HepG2 (cell line): ENCODE measurements around the gene ITK. TPM values are rescaled to one million over a fixed set of nuclear protein-coding genes. Genes with fewer than 3 reads are reported as not detected.

Experiments used
- ATAC-seq: fragments of 200-7000 bp; cut with Tn5 transposase; 3 replicates; pipeline ENCODE4 v1.9.1; 2020; ENCODE audit warnings: mild to moderate bottlenecking, moderate library complexity
- BruUV-seq: library from RNA; stranded (reverse); fragments of 400-500 nt; replicated peaks from 2 replicates; lab custom pipeline; 2021; lab: Mats Ljungman, UMichigan
- CTCF ChIA-PET: fragments of 300-600 bp; formaldehyde crosslinking; extraction: SDS; loops from one replicate; lab custom pipeline; 2021; ENCODE audit warnings: low total read pairs, inconsistent platforms, low intra/inter-chr PET ratio; lab: Yijun Ruan, JAX
- POLR2A ChIA-PET: fragments of 350-600 bp; sonication (Branson Sonifier 250); formaldehyde crosslinking; loops from one replicate; lab custom pipeline; 2020; ENCODE audit warnings: antibody characterized with exemption, inconsistent platforms; lab: Yijun Ruan, JAX
- DNase-seq: peaks from one replicate; pipeline ENCODE4 v3.0.0-alpha.2; 2015; ENCODE audit warnings: low spot score
- FAIRE-seq: peaks from 3 replicates; lab custom pipeline; 2011; peaks lifted over from hg19 to GRCh38; lab: Jason Lieb, UNC
- H2AFZ ChIP-seq: one replicate; pipeline ENCODE4 v1.6.1; 2011; ENCODE audit warnings: low read length, inconsistent platforms
- H3K27ac ChIP-seq: fragments of 300-600 bp; 3 replicates; pipeline ENCODE4 v1.8.0; 2011; ENCODE audit warnings: mixed run types, mild to moderate bottlenecking, mixed read lengths, low read length, inconsistent platforms; ENCODE audit not compliant: insufficient read depth; ENCODE audit errors: extremely low read length
- H3K27me3 ChIP-seq, 2 experiments: fragments of 200-600 bp in 1 of 2; 2 replicates in 1 of 2; 3 replicates in 1 of 2; pipeline versions ENCODE4 v1.6.0 to v1.8.0; 2011; ENCODE audit warnings: low read length in 2 of 2, mild to moderate bottlenecking in 2 of 2, moderate library complexity in 2 of 2, inconsistent platforms in 1 of 2; ENCODE audit not compliant: insufficient read depth in 2 of 2, control insufficient read depth in 1 of 2
- H3K36me3 ChIP-seq, 2 experiments: fragments of 200-600 bp in 1 of 2; replicated peaks in 1 of 2; 2 replicates in 1 of 2; 3 replicates in 1 of 2; pipeline versions ENCODE4 v1.5.1 to v1.8.0; 2011; ENCODE audit warnings: low read length in 2 of 2, inconsistent platforms in 1 of 2; ENCODE audit not compliant: insufficient read depth in 2 of 2, control insufficient read depth in 1 of 2
- H3K4me1 ChIP-seq: 2 replicates; pipeline ENCODE4 v1.5.1; 2012; ENCODE audit warnings: low read length, inconsistent platforms; ENCODE audit not compliant: insufficient read depth
- H3K4me2 ChIP-seq: 2 replicates; pipeline ENCODE4 v1.6.0; 2011; ENCODE audit warnings: low read depth, low read length, inconsistent platforms
- H3K4me3 ChIP-seq, 3 experiments: fragments of 200-600 bp in 1 of 3; sonication (generic), shearing (Covaris generic) in 1 of 3; replicated peaks in 1 of 3; 2 replicates each; pipeline ENCODE4 v1.5.1; 2011 to 2016; ENCODE audit warnings: low read length in 3 of 3, inconsistent platforms in 2 of 3, low read depth in 2 of 3, mild to moderate bottlenecking in 2 of 3, control low read depth in 1 of 3, mixed read lengths in 1 of 3; ENCODE audit not compliant: insufficient read depth in 1 of 3
- H3K79me2 ChIP-seq: one replicate; pipeline ENCODE4 v1.6.1; 2011; ENCODE audit warnings: low read length, inconsistent platforms; ENCODE audit not compliant: insufficient read depth
- H3K9ac ChIP-seq: 2 replicates; pipeline ENCODE4 v1.6.0; 2011; ENCODE audit warnings: mild to moderate bottlenecking, low read depth, low read length, inconsistent platforms; ENCODE audit not compliant: insufficient read depth
- H3K9me3 ChIP-seq: 2 replicates; pipeline ENCODE4 v1.5.1; 2012; ENCODE audit warnings: mild to moderate bottlenecking, low read length
- H4K20me1 ChIP-seq: 2 replicates; pipeline ENCODE4 v1.6.0; 2011; ENCODE audit warnings: inconsistent platforms, mild to moderate bottlenecking, low read length, moderate library complexity; ENCODE audit not compliant: insufficient read depth
- HOXA5 ChIP-seq: sonication (generic); formaldehyde crosslinking; IDR thresholded peaks from 2 replicates; pipeline ENCODE4 v1.4.0; 2020; ENCODE audit warnings: missing genetic modification reagents
- ISL2 ChIP-seq: sonication (generic); formaldehyde crosslinking; IDR thresholded peaks from 2 replicates; pipeline ENCODE4 v1.5.0; 2020; ENCODE audit warnings: missing genetic modification reagents
- ZNF20 ChIP-seq: sonication (generic); formaldehyde crosslinking; IDR thresholded peaks from 2 replicates; pipeline ENCODE4 v1.4.0; 2020; ENCODE audit warnings: mild to moderate bottlenecking, moderate library complexity, missing genetic modification reagents
- ZNF207 ChIP-seq: fragments of 450-650 bp; IDR thresholded peaks from 2 replicates; pipeline ENCODE4 v1.6.1; 2016; ENCODE audit warnings: antibody characterized with exemption, borderline replicate concordance
- ZNF350 ChIP-seq: sonication (generic); formaldehyde crosslinking; IDR thresholded peaks from 2 replicates; pipeline ENCODE4 v1.4.0; 2020; ENCODE audit warnings: mild to moderate bottlenecking, low read depth, missing genetic modification reagents, borderline replicate concordance
- ZNF468 ChIP-seq: sonication (generic); formaldehyde crosslinking; IDR thresholded peaks from 2 replicates; pipeline ENCODE4 v1.8.0; 2022; ENCODE audit warnings: mild to moderate bottlenecking, moderate library complexity, missing genetic modification reagents
- WGBS: methylation state at CpG from one replicate; pipeline ENCODE4 v1.1.6; 2017; ENCODE audit warnings: low lambda C conversion rate; 5-methylcytosine and 5-hydroxymethylcytosine counted together
- in situ Hi-C: cut with HindIII; loops from 2 replicates; pipeline ENCODE4 v1.10.0; 2017; ENCODE audit warnings: low pct_unique_long_range_greater_than_20kb; ENCODE audit not compliant: extremely low pct_ligation_motif_present
- intact Hi-C: fragments of 100-400 bp; cut with micrococcal nuclease; formaldehyde crosslinking; loops from one replicate; pipeline ENCODE4 v1.10.0; 2022; ENCODE audit not compliant: unreplicated experiment
- polyA plus RNA-seq, 8 experiments: library from polyadenylated mRNA; depleted of rRNA in 3 of 8; stranded (reverse) in 7 of 8; unstranded in 1 of 8; fragments of >200 nt; fragmentation: Illumina TruSeq in 4 of 8; extraction: Trizol in 4 of 8; gene quantifications; 2 replicates each; pipeline versions ENCODE4 v1.2.1 to v1.2.3, GENCODE V29; 2011 to 2016; ENCODE audit warnings: low read depth in 4 of 8, missing spikeins in 1 of 8, mixed read lengths in 1 of 8; ENCODE audit not compliant: insufficient read depth in 1 of 8
- total RNA-seq, 5 experiments: library from RNA; depleted of rRNA; stranded (reverse); fragments of >200 nt; fragmentation: Illumina TruSeq; extraction: Trizol; gene quantifications; 2 replicates each; pipeline ENCODE4 v1.2.3, GENCODE V29; 2016; ENCODE audit warnings: low read depth in 1 of 5
- TF ChIP-seq, protein P1 (sequence below): IDR thresholded peaks from 2 replicates; pipeline ENCODE4 v1.6.1; 2012; ENCODE audit warnings: inconsistent platforms

Gene ITK
- total and polyA plus RNA-seq, 2 of the 13 experiments (the other 11 are each of a cell fraction or from before 2014, with no cell fraction given), result 0.01 TPM; not detected in 1

DNA sequence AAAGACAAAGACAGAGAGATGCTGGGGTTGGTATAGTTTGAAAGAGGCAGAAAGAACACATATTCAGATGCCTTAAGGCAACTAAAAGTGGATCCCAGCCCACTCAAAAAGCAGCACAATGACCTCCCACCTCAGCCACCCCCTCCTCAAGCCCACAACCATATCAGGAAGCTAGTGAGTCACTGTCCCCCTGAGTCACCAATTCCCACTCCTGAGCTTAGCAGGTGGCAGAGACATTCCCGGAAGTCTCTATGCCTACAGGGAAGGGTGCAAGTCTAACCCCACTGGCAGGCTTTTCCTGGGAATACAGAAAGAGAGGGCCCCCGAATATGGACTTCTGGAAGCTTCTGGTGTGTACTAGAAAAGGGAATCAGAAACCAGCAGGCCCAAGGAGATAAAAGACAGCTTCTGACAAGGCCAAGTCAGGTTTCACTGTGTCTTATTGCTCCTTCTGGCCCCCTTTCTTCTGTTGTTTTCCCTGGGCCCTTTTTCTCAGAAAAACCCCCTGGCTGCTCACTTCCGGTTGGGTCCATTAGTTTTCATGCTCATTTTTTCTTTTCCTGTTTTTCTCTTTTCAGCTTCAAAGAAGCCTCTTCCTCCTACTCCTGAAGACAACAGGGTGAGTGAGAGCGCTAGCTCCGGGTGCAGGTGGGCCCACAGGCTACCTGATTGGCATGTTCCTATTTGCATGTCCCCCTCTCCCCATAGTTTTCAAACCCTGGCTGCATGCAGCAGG is 36.8 kb downstream of the ITK start:
- FAIRE-seq, result no peak
- no peak for DNase-seq
- in situ Hi-C loops, result no loop called here
- no peaks in the 10 kb centered on the region for H4K20me1 ChIP-seq
- no peaks in the 10 kb centered on the region for H3K9me3 ChIP-seq
- H3K4me2 ChIP-seq, result no peak overlapping the region
- no peaks in the 10 kb centered on the region for H3K79me2 ChIP-seq
- 0 out of 5 replicates have a peak, but pooled peaks cover 0 to 1% of the 10 kb centered on the region in 2 experiments for H3K27me3 ChIP-seq
- ChIA-PET CTCF (no interaction called here), POLR2A (no interaction called here)
- TF ChIP-seq HOXA5 (CRISPR knock-in tag), result no peak
- no peak for TF ChIP-seq ISL2 (CRISPR knock-in tag)
- no peak for TF ChIP-seq ZNF350 (CRISPR knock-in tag)
- TF ChIP-seq ZNF20 (CRISPR knock-in tag), result no peak
- TF ChIP-seq ZNF207, result no peak
- no TSS peak for BruUV-seq
- no peaks in the 10 kb centered on the region for H3K4me1 ChIP-seq
- no peaks in the 10 kb centered on the region for H3K36me3 ChIP-seq
- H3K27ac ChIP-seq, result no peak overlapping the region
- 19% methylated on average over 5 of the region's 5 CpGs for WGBS
- intact Hi-C loops, result no loop called here
- ATAC-seq, result no peak
- H3K9ac ChIP-seq, result no peak overlapping the region
- H3K4me3 ChIP-seq, result no peak overlapping the region
- no peak overlapping the region for H2AFZ ChIP-seq

DNA sequence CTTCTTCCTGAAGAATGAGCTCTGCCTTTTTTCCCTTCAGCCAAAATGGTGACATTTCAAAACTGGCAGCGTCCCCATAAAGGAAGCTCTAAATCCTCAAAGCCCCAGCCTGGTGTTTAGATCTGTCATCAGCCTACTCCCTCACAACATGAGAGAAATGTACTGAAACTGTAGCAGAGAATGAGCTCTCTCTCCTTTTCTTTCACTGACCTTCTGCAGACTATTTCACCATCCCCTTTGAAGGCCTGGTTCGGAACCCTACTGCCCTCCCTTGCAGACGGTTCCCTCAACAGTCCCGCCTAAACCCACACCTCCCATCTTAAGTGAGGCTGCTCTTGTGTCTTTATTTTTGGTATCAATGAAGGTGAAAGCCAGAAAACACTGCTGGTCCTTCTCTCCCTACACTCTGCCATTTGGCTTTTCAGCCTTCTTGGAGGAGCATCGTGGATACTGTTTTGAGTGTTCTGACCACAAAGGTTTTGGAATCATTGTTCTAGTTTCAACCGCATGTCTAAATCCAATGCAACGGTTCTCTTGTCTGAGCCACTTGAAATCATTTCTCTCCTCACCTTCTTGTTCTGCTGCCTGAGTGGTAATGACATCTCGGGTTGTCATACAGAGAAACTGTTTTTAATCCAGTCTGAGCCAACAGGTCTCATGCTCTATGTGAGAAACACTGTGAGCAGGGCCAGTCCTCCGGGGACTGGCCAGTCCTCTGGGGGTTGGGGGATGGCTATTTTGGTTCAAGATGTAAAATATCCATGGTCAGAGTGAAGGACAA is 39.0 kb downstream of the ITK start:
- ChIA-PET POLR2A (no interaction called here), CTCF (no interaction called here)
- H3K4me2 ChIP-seq, result no peak overlapping the region
- no peaks in the 10 kb centered on the region for H3K4me1 ChIP-seq
- no peak for DNase-seq
- no peak overlapping the region for H3K27ac ChIP-seq
- H3K27me3 ChIP-seq, result 0 out of 5 replicates have a peak, but pooled peaks cover 0 to 1% of the 10 kb centered on the region in 2 experiments
- no peaks in the 10 kb centered on the region for H3K79me2 ChIP-seq
- in situ Hi-C loops, result no loop called here
- no peaks in the 10 kb centered on the region for H4K20me1 ChIP-seq
- FAIRE-seq, result no peak
- H3K9me3 ChIP-seq, result no peaks in the 10 kb centered on the region
- no peak for ATAC-seq
- intact Hi-C loops, result no loop called here
- H2AFZ ChIP-seq, result no peak overlapping the region
- H3K9ac ChIP-seq, result no peak overlapping the region
- BruUV-seq, result no TSS peak
- H3K4me3 ChIP-seq, result no peak overlapping the region
- TF ChIP-seq ZNF468, result no peak
- TF ChIP-seq, protein P1, sequence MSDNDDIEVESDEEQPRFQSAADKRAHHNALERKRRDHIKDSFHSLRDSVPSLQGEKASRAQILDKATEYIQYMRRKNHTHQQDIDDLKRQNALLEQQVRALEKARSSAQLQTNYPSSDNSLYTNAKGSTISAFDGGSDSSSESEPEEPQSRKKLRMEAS, result no peak
- WGBS, result 23% methylated on average over 9 of the region's 9 CpGs
- no peaks in the 10 kb centered on the region for H3K36me3 ChIP-seq
